Activated gamma-delta T cell (primary cell): ENCODE measurements around the gene CREB3L2.
"Not testable (repeated sequence)": the region's sequence is repeated elsewhere in the genome, so short reads cannot be mapped to it uniquely, and the experiment has no call there.

Experiments
- DNase-seq: peaks from one replicate; lab custom pipeline; 2025; lab: John Stamatoyannopoulos, UW

The CREB3L2 gene

GRCh38 chr7:137933270-137934017, 68.4 kb downstream of the CREB3L2 start:
- no peak for DNase-seq

GRCh38 chr7:137932881-137933269, 69.0 kb downstream of the CREB3L2 start:
- DNase-seq: no peak

GRCh38 chr7:137931823-137932222, 70.1 kb downstream of the CREB3L2 start:
- no peak for DNase-seq

- no peak for DNase-seq
Observed at GRCh38 chr7:137930581-137930980, 71.3 kb downstream of the CREB3L2 start.

GRCh38 chr7:137928626-137929025, 73.3 kb downstream of the CREB3L2 start:
- no peak for DNase-seq

GRCh38 chr7:137927386-137927785, 74.5 kb downstream of the CREB3L2 start:
- DNase-seq: no peak

GRCh38 chr7:137926206-137926605, 75.7 kb downstream of the CREB3L2 start:
- DNase-seq: not testable (repeated sequence)

- no peak for DNase-seq
Observed at GRCh38 chr7:137925754-137926153, 76.1 kb downstream of the CREB3L2 start.

GRCh38 chr7:137925091-137925490, 76.8 kb downstream of the CREB3L2 start:
- no peak for DNase-seq

- DNase-seq: no peak
Observed at GRCh38 chr7:137923380-137923779, 78.5 kb downstream of the CREB3L2 start.

GRCh38 chr7:137920637-137921399, 81.1 kb downstream of the CREB3L2 start:
- no peak for DNase-seq

GRCh38 chr7:137919987-137920386, 81.9 kb downstream of the CREB3L2 start:
- DNase-seq: no peak

GRCh38 chr7:137916980-137917645, 84.8 kb downstream of the CREB3L2 start:
- DNase-seq: no peak

- no peak for DNase-seq
Observed at GRCh38 chr7:137916564-137916963, 85.3 kb downstream of the CREB3L2 start.

- DNase-seq: no peak
Observed at GRCh38 chr7:137915266-137915665, 86.6 kb downstream of the CREB3L2 start.

- DNase-seq: no peak
Observed at GRCh38 chr7:137913985-137914384, 87.9 kb downstream of the CREB3L2 start.

GRCh38 chr7:137909042-137909441, 92.8 kb downstream of the CREB3L2 start:
- no peak for DNase-seq

- DNase-seq: no peak
Observed at GRCh38 chr7:137908106-137908505, 93.8 kb downstream of the CREB3L2 start.

GRCh38 chr7:137906636-137907035, 95.2 kb downstream of the CREB3L2 start:
- not testable (repeated sequence) for DNase-seq

- no peak for DNase-seq
Observed at GRCh38 chr7:137904833-137905232, 97.1 kb downstream of the CREB3L2 start.

GRCh38 chr7:137903382-137904169, 98.3 kb downstream of the CREB3L2 start:
- no peak for DNase-seq

- DNase-seq: no peak
Observed at GRCh38 chr7:137900137-137900536, 101.7 kb downstream of the CREB3L2 start.
